Retinal pigment epithelial cell (primary cell): Measurements from ENCODE around the gene CRIP2.

ENCODE experiments used
- DNase-seq: peaks from one replicate; pipeline ENCODE4 v3.0.0-alpha.2; 2010; ENCODE audit warnings: low read depth
- H3K4me3 ChIP-seq: 2 replicates; pipeline ENCODE4 v1.5.1; 2011; ENCODE audit warnings: mild to moderate bottlenecking, low read length, control low read depth, moderate library complexity
- TF ChIP-seq, protein P1 (sequence below): conservative IDR thresholded peaks from 2 replicates; pipeline ENCODE4 v1.5.1; 2011; ENCODE audit warnings: low read depth, low read length, control low read depth, inconsistent platforms

Gene CRIP2

DNA sequence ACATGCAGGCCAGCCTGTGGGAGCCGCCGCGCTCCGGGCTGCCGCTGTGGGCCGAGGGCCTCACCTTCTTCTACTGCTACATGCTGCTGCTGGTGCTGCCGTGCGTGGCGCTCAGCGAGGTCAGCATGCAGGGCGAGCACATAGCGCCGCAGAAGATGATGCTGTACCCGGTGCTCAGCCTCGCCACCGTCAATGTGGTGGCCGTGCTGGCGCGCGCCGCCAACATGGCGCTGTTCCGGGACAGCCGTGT, 54.6 kb downstream of the CRIP2 start:
- no peak overlapping the region for H3K4me3 ChIP-seq
- DNase-seq = no peak
- TF ChIP-seq, protein P1, sequence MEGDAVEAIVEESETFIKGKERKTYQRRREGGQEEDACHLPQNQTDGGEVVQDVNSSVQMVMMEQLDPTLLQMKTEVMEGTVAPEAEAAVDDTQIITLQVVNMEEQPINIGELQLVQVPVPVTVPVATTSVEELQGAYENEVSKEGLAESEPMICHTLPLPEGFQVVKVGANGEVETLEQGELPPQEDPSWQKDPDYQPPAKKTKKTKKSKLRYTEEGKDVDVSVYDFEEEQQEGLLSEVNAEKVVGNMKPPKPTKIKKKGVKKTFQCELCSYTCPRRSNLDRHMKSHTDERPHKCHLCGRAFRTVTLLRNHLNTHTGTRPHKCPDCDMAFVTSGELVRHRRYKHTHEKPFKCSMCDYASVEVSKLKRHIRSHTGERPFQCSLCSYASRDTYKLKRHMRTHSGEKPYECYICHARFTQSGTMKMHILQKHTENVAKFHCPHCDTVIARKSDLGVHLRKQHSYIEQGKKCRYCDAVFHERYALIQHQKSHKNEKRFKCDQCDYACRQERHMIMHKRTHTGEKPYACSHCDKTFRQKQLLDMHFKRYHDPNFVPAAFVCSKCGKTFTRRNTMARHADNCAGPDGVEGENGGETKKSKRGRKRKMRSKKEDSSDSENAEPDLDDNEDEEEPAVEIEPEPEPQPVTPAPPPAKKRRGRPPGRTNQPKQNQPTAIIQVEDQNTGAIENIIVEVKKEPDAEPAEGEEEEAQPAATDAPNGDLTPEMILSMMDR = no peak
